ENCODE data around the gene WDR5. TPM values are rescaled to one million over a fixed set of nuclear protein-coding genes. Genes with fewer than 3 reads are reported as not detected.

WDR5 gene
- total and polyA plus RNA-seq, 2 donors (not counting 1 experiment from before 2014, with no cell fraction given) = 15.5 to 26.0 TPM

DNA sequence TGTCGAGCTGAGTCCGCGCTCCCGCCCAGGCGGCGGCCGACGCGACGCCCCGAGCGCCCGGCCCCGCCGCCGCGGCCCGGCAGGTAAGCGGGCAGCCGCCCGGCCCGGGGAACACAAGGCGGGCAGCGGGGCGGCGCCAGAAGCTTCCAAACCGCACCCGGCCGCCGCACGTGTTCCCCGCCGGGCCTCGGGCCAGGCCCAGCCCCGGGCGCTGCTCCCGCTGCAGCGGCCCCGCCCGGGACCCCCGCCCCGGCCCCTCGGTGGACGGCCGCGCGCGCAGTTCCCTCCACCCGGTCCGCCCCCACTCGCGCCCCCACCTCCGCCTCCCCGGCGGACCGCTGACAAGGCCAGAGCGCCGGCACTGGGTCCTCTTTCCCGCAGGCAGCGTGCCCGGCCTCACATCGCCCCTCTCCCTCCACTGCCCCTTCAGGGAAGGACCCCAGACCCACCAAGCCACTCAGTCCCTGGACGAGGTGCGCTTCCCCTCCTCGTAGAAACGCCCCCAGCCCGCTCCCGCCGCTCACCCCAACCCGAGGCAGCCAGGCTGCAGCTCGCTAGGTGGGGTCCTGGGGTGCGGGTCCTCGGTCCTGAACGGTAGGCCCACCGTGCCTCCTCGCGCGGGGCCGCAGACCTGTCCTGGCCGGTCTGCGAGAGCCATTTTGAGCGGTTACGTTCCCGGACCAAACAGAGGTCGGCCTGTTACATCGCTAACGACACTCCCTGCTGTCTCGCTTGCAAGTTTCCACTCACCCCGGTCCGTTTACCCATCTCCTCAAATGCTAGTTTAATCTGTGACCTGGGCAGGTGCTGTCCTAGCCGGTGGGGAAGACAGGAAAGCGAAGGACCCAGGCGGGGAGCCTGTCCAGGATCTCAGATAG lies 475 bp downstream of the WDR5 start:
- TF ChIP-seq, protein P1, sequence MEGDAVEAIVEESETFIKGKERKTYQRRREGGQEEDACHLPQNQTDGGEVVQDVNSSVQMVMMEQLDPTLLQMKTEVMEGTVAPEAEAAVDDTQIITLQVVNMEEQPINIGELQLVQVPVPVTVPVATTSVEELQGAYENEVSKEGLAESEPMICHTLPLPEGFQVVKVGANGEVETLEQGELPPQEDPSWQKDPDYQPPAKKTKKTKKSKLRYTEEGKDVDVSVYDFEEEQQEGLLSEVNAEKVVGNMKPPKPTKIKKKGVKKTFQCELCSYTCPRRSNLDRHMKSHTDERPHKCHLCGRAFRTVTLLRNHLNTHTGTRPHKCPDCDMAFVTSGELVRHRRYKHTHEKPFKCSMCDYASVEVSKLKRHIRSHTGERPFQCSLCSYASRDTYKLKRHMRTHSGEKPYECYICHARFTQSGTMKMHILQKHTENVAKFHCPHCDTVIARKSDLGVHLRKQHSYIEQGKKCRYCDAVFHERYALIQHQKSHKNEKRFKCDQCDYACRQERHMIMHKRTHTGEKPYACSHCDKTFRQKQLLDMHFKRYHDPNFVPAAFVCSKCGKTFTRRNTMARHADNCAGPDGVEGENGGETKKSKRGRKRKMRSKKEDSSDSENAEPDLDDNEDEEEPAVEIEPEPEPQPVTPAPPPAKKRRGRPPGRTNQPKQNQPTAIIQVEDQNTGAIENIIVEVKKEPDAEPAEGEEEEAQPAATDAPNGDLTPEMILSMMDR (conservative IDR thresholded peaks at IDR 0.05 in 1 of 2, IDR thresholded peaks at IDR 0.05 in 1 of 2; ENCODE audit: low read depth in 1 of 2, low read length in 2 of 2) = no peak
- TF ChIP-seq EZH2 (IDR thresholded peaks at IDR 0.05; ENCODE audit: low read length, missing control alignments) = no peak
- Histone ChIP-seq H3K9ac (ENCODE audit: insufficient read depth, low read length) (peak overlapping the region; percentile 84), H3K4me3 (replicated peaks in 1 of 4; ENCODE audit: control extremely low read depth in 1 of 4, insufficient read depth in 1 of 4, low read depth in 3 of 4, low read length in 4 of 4) (peak overlapping the region; percentile 67 to 96 (median 89)), H4K20me1 (ENCODE audit: control insufficient read depth, extremely low read depth, insufficient read depth, low read length) (no peaks in the 10 kb centered on the region), H3K27ac (ENCODE audit: insufficient read depth, low read length) (peak overlapping the region; percentile 80), H3K36me3 (ENCODE audit: control insufficient read depth, insufficient read depth, low read length) (peaks cover 3% of the 10 kb centered on the region), H3K4me1 (ENCODE audit: control insufficient read depth, extremely low read depth, insufficient read depth, low read length) (peaks cover 20% of the 10 kb centered on the region), H3K9me3 (ENCODE audit: control insufficient read depth, insufficient read depth, low read depth, low read length) (no peaks in the 10 kb centered on the region), H3K27me3 (ENCODE audit: control insufficient read depth, insufficient read depth, low read length) (no peaks in the 10 kb centered on the region), H2AFZ (ENCODE audit: low read length) (no peak overlapping the region), H3K4me2 (ENCODE audit: extremely low read depth, insufficient read depth, low read length) (peak overlapping the region; percentile 98), H3K79me2 (ENCODE audit: control insufficient read depth, insufficient read depth, low read length) (peaks cover 45% of the 10 kb centered on the region)
- DNase-seq (ENCODE audit: low read depth in 2 of 2) = peak; percentile 17 to 19

DNA sequence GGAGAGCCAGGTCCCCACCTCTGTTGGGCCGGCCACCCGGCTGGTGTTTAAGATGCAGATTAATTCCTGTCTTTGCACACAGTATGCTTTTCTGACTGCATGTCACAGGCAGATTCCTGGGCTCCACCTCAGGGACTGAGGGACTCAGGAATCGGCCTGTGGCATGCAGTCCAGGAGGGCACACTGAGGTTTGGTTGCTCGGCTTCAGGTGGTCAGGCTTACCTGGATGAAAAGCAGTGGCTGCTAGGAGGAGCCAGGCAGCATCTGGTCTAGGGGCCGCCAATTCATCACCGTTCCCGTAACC lies 1.1 kb downstream of the WDR5 start:
- H4K20me1 ChIP-seq (ENCODE audit: control insufficient read depth, extremely low read depth, insufficient read depth, low read length) = no peaks in the 10 kb centered on the region

DNA sequence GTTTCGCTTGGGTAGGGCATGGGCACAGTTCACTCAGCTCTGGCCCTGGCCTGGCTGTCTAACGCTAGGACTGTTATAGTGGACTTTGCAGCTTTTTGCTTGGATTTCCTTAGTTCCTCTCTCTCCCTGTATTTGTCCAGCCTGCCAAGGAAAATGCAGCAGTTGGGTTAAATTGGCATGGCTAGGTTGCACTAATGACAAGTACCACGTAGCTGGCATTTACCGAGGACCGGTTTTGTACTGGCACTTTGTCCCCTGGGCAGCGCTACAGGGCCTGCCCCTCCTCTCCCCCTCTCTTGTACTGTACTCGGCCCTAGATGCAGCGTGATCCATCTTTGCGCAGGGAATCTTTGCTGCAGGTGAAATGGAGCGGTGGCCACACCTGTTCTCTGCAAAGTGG lies 2.4 kb downstream of the WDR5 start:
- H3K4me3 ChIP-seq (replicated peaks in 1 of 4; ENCODE audit: control extremely low read depth in 1 of 4, insufficient read depth in 1 of 4, low read depth in 3 of 4, low read length in 4 of 4) = peak overlapping the region in 1 of 4 experiments; percentile 26
- no peak for DNase-seq (ENCODE audit: low read depth in 2 of 2)
- TF ChIP-seq, protein P1 (conservative IDR thresholded peaks at IDR 0.05 in 1 of 2, IDR thresholded peaks at IDR 0.05 in 1 of 2; ENCODE audit: low read depth in 1 of 2, low read length in 2 of 2) = no peak
- TF ChIP-seq EZH2 (IDR thresholded peaks at IDR 0.05; ENCODE audit: low read length, missing control alignments) = no peak
- no peaks in the 10 kb centered on the region for H3K27me3 ChIP-seq (ENCODE audit: control insufficient read depth, insufficient read depth, low read length)
- H3K4me2 ChIP-seq (ENCODE audit: extremely low read depth, insufficient read depth, low read length) = peak overlapping the region; percentile 75
- peaks cover 10% of the 10 kb centered on the region for H3K36me3 ChIP-seq (ENCODE audit: control insufficient read depth, insufficient read depth, low read length)
- peaks cover 45% of the 10 kb centered on the region for H3K79me2 ChIP-seq (ENCODE audit: control insufficient read depth, insufficient read depth, low read length)
- H2AFZ ChIP-seq (ENCODE audit: low read length) = no peak overlapping the region
- H3K27ac ChIP-seq (ENCODE audit: insufficient read depth, low read length) = no peak overlapping the region
- no peaks in the 10 kb centered on the region for H4K20me1 ChIP-seq (ENCODE audit: control insufficient read depth, extremely low read depth, insufficient read depth, low read length)
- no peak overlapping the region for H3K9ac ChIP-seq (ENCODE audit: insufficient read depth, low read length)
- H3K9me3 ChIP-seq (ENCODE audit: control insufficient read depth, insufficient read depth, low read depth, low read length) = no peaks in the 10 kb centered on the region
- peaks cover 20% of the 10 kb centered on the region for H3K4me1 ChIP-seq (ENCODE audit: control insufficient read depth, extremely low read depth, insufficient read depth, low read length)

More for the DNA sequence above, 1.1 kb downstream of the WDR5 start:
- Histone ChIP-seq H2AFZ (ENCODE audit: low read length) (no peak overlapping the region), H3K27me3 (ENCODE audit: control insufficient read depth, insufficient read depth, low read length) (no peaks in the 10 kb centered on the region), H3K27ac (ENCODE audit: insufficient read depth, low read length) (peak overlapping the region; percentile 80), H3K4me2 (ENCODE audit: extremely low read depth, insufficient read depth, low read length) (peak overlapping the region; percentile 98), H3K4me3 (replicated peaks in 1 of 4; ENCODE audit: control extremely low read depth in 1 of 4, insufficient read depth in 1 of 4, low read depth in 3 of 4, low read length in 4 of 4) (peak overlapping the region; percentile 67 to 96 (median 89)), H3K36me3 (ENCODE audit: control insufficient read depth, insufficient read depth, low read length) (peaks cover 3% of the 10 kb centered on the region), H3K9me3 (ENCODE audit: control insufficient read depth, insufficient read depth, low read depth, low read length) (no peaks in the 10 kb centered on the region), H3K9ac (ENCODE audit: insufficient read depth, low read length) (peak overlapping the region; percentile 84), H3K79me2 (ENCODE audit: control insufficient read depth, insufficient read depth, low read length) (peaks cover 45% of the 10 kb centered on the region), H3K4me1 (ENCODE audit: control insufficient read depth, extremely low read depth, insufficient read depth, low read length) (peaks cover 20% of the 10 kb centered on the region)
- TF ChIP-seq, protein P1 (conservative IDR thresholded peaks at IDR 0.05 in 1 of 2, IDR thresholded peaks at IDR 0.05 in 1 of 2; ENCODE audit: low read depth in 1 of 2, low read length in 2 of 2) = no peak
- no peak for DNase-seq (ENCODE audit: low read depth in 2 of 2)
